Measurements from ENCODE around the gene NEURL1B. TPM values are rescaled to one million over a fixed set of nuclear protein-coding genes. Genes with fewer than 3 reads are reported as not detected.

Gene NEURL1B
- polyA plus RNA-seq, 1 of the 3 experiments (the other 2 are of a cell fraction), result 2.8 TPM

DNA sequence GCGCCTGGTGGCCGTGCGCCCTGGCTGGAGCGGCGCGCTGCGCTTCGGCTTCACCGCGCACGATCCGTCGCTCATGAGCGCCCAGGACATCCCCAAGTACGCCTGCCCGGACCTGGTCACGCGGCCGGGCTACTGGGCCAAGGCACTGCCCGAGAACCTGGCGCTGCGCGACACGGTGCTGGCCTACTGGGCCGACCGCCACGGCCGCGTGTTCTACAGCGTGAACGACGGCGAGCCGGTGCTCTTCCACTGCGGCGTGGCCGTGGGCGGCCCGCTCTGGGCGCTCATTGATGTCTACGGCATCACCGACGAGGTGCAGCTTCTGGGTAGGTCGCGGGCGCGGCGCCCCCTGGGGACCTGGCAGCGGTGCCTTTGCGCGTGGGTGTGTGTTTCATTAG lies 28.9 kb downstream of the NEURL1B start:
- no peaks in the 10 kb centered on the region for H3F3A ChIP-seq (replicated peaks; ENCODE audit: insufficient read depth)
- WGBS (ENCODE audit: low lambda C conversion rate), result 98% methylated on average over 24 of the region's 51 CpGs
- H3K36me3 ChIP-seq (replicated peaks in 1 of 2; ENCODE audit: control insufficient read depth in 1 of 2, insufficient read depth in 2 of 2, low read length in 1 of 2), result no peaks in the 10 kb centered on the region
- H3K9me2 ChIP-seq, result no peaks in the 10 kb centered on the region
- CTCF ChIA-PET, result interaction anchor here (0.9 kb wide), 1 partner anchor 15 kb away, joined by 3 read pairs; no protein-coding TSS in a partner anchor
- no peak overlapping the region for H3K4me3 ChIP-seq (ENCODE audit: low read depth in 2 of 2, low read length in 1 of 2)
- POLR2A ChIA-PET, result no interaction called here
- H3K27me3 ChIP-seq (ENCODE audit: insufficient read depth), result no peaks in the 10 kb centered on the region
- TF ChIP-seq, protein P1, sequence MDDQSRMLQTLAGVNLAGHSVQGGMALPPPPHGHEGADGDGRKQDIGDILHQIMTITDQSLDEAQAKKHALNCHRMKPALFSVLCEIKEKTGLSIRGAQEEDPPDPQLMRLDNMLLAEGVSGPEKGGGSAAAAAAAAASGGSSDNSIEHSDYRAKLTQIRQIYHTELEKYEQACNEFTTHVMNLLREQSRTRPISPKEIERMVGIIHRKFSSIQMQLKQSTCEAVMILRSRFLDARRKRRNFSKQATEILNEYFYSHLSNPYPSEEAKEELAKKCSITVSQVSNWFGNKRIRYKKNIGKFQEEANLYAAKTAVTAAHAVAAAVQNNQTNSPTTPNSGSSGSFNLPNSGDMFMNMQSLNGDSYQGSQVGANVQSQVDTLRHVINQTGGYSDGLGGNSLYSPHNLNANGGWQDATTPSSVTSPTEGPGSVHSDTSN (IDR thresholded peaks at IDR 0.05), result no peak
- no peak for TF ChIP-seq MXI1 (IDR thresholded peaks at IDR 0.05; ENCODE audit: low read depth, low read length)
- no peak for TF ChIP-seq YY1 (IDR thresholded peaks at IDR 0.05; ENCODE audit: low read depth)
- TF ChIP-seq FOSL2 (IDR thresholded peaks at IDR 0.05; ENCODE audit: borderline replicate concordance, low read depth), result no peak
- TF ChIP-seq, protein P2, sequence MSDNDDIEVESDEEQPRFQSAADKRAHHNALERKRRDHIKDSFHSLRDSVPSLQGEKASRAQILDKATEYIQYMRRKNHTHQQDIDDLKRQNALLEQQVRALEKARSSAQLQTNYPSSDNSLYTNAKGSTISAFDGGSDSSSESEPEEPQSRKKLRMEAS (IDR thresholded peaks at IDR 0.05; ENCODE audit: low read depth), result no peak
- H3K27ac ChIP-seq (ENCODE audit: low read depth in 2 of 2, low read length in 1 of 2), result no peak overlapping the region
- H3K79me2 ChIP-seq (ENCODE audit: insufficient read depth), result peaks cover 4% of the 10 kb centered on the region; the same call in 1 of the 2 replicates
- no peak for DNase-seq
- H3K9me3 ChIP-seq, result no peaks in the 10 kb centered on the region
- H3K4me2 ChIP-seq, result no peak overlapping the region
- no peaks in the 10 kb centered on the region for H4K20me1 ChIP-seq (ENCODE audit: insufficient read depth)
- H3K4me1 ChIP-seq (ENCODE audit: control insufficient read depth in 1 of 2, insufficient read depth in 2 of 2, low read depth in 1 of 2, low read length in 1 of 2), result peaks cover 8 to 16% of the 10 kb centered on the region in 2 experiments; a peak in 3 of 4 replicates
- no peak overlapping the region for H3K9ac ChIP-seq
- H2AFZ ChIP-seq (ENCODE audit: low read depth), result no peak overlapping the region

DNA sequence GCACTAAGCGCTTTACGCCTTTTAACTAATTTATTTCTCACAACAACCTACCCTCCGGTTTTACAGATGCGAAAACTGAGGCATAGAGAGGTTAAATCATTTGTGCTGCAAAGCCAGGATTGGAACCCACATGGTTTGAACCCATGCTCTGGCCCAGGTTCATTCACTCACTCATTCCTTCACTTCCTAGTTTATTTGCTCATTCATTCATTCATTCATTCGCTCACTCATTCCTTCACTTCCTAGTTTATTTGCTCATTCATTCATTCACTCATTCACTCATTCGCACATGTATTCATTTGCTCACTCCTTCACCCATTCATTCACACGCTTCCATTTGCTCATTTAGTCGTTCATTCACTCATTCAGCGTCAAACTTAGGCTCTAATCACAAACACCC lies 29.4 kb downstream of the NEURL1B start:
- Histone ChIP-seq H3K27ac (ENCODE audit: low read depth in 2 of 2, low read length in 1 of 2) (no peak overlapping the region), H3K27me3 (ENCODE audit: insufficient read depth) (no peaks in the 10 kb centered on the region), H3K36me3 (replicated peaks in 1 of 2; ENCODE audit: control insufficient read depth in 1 of 2, insufficient read depth in 2 of 2, low read length in 1 of 2) (no peaks in the 10 kb centered on the region), H3K9me2 (no peaks in the 10 kb centered on the region), H4K20me1 (ENCODE audit: insufficient read depth) (no peaks in the 10 kb centered on the region), H3K4me2 (no peak overlapping the region), H3K9me3 (no peaks in the 10 kb centered on the region), H3K4me1 (ENCODE audit: control insufficient read depth in 1 of 2, insufficient read depth in 2 of 2, low read depth in 1 of 2, low read length in 1 of 2) (peaks cover 8 to 12% of the 10 kb centered on the region in 2 experiments; a peak in 2 of 4 replicates), H3K79me2 (ENCODE audit: insufficient read depth) (peaks cover 4% of the 10 kb centered on the region; the same call in 1 of the 2 replicates), H3F3A (replicated peaks; ENCODE audit: insufficient read depth) (no peaks in the 10 kb centered on the region), H3K9ac (no peak overlapping the region), H2AFZ (ENCODE audit: low read depth) (no peak overlapping the region), H3K4me3 (ENCODE audit: low read depth in 2 of 2, low read length in 1 of 2) (no peak overlapping the region)
- TF ChIP-seq, protein P3, sequence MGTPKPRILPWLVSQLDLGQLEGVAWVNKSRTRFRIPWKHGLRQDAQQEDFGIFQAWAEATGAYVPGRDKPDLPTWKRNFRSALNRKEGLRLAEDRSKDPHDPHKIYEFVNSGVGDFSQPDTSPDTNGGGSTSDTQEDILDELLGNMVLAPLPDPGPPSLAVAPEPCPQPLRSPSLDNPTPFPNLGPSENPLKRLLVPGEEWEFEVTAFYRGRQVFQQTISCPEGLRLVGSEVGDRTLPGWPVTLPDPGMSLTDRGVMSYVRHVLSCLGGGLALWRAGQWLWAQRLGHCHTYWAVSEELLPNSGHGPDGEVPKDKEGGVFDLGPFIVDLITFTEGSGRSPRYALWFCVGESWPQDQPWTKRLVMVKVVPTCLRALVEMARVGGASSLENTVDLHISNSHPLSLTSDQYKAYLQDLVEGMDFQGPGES (IDR thresholded peaks at IDR 0.05; ENCODE audit: low read depth, low read length), result no peak
- TF ChIP-seq, protein P4, sequence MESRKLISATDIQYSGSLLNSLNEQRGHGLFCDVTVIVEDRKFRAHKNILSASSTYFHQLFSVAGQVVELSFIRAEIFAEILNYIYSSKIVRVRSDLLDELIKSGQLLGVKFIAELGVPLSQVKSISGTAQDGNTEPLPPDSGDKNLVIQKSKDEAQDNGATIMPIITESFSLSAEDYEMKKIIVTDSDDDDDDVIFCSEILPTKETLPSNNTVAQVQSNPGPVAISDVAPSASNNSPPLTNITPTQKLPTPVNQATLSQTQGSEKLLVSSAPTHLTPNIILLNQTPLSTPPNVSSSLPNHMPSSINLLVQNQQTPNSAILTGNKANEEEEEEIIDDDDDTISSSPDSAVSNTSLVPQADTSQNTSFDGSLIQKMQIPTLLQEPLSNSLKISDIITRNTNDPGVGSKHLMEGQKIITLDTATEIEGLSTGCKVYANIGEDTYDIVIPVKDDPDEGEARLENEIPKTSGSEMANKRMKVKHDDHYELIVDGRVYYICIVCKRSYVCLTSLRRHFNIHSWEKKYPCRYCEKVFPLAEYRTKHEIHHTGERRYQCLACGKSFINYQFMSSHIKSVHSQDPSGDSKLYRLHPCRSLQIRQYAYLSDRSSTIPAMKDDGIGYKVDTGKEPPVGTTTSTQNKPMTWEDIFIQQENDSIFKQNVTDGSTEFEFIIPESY (IDR thresholded peaks at IDR 0.05; ENCODE audit: borderline replicate concordance, low read depth), result no peak
- TF ChIP-seq ELF1 (IDR thresholded peaks at IDR 0.05), result no peak
- WGBS (ENCODE audit: low lambda C conversion rate), result 93% methylated on average over 9 of the region's 9 CpGs
- ChIA-PET CTCF (interaction anchor here (4.7 kb wide), 1 partner anchor 27 kb away, joined by 23 read pairs; no protein-coding TSS in a partner anchor), POLR2A (no interaction called here)
- DNase-seq, result no peak
